LNCAP (cell line): ENCODE data around the gene MAP3K14.

Experiments
- TF ChIP-seq, protein P1 (sequence below): fragments of 450-650 bp; IDR thresholded peaks from 2 replicates; pipeline ENCODE4 v1.5.1; 2017; ENCODE audit warnings: mild to moderate bottlenecking

Gene MAP3K14

DNA sequence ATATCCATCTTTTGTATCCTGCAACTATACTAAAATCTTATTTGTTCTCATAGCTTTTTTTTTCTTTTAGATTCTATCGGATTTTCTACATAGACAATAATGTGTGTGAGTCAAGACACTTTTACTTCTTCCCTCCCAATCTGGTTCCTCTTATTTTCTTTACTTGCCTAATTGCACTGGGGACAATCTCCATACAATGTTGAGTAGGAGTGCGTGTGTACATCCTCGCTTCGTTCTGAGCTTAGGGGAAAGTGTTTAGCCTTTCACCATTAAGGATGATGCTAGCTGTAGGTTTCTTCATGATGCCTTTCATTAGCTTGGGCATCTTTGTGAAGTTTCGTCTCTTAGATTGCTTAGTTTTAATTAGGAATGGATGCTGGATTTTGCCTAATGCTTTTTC, 57.8 kb downstream of the MAP3K14 start:
- TF ChIP-seq, protein P1, sequence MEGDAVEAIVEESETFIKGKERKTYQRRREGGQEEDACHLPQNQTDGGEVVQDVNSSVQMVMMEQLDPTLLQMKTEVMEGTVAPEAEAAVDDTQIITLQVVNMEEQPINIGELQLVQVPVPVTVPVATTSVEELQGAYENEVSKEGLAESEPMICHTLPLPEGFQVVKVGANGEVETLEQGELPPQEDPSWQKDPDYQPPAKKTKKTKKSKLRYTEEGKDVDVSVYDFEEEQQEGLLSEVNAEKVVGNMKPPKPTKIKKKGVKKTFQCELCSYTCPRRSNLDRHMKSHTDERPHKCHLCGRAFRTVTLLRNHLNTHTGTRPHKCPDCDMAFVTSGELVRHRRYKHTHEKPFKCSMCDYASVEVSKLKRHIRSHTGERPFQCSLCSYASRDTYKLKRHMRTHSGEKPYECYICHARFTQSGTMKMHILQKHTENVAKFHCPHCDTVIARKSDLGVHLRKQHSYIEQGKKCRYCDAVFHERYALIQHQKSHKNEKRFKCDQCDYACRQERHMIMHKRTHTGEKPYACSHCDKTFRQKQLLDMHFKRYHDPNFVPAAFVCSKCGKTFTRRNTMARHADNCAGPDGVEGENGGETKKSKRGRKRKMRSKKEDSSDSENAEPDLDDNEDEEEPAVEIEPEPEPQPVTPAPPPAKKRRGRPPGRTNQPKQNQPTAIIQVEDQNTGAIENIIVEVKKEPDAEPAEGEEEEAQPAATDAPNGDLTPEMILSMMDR: no peak

DNA sequence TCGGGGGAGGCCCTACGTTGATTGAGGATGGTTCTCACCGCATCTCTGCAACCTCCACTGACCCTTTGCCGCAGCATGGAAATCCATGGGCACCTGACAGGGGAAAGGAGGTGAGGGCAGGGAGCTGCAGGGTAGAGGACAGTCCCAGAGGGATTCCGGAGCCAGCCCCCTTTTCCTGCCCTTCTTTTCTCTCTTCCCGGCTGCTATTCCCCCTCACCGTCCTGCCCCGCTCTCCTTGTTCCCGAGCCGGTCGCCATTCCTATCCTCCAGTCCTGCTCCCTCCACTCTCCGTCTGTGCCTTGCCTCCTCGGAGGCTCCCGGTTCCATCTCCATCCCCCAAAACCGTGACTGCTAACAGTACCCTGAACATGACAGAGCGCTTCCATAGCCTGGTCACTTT, 59.7 kb downstream of the MAP3K14 start:
- TF ChIP-seq, protein P1: no peak

DNA sequence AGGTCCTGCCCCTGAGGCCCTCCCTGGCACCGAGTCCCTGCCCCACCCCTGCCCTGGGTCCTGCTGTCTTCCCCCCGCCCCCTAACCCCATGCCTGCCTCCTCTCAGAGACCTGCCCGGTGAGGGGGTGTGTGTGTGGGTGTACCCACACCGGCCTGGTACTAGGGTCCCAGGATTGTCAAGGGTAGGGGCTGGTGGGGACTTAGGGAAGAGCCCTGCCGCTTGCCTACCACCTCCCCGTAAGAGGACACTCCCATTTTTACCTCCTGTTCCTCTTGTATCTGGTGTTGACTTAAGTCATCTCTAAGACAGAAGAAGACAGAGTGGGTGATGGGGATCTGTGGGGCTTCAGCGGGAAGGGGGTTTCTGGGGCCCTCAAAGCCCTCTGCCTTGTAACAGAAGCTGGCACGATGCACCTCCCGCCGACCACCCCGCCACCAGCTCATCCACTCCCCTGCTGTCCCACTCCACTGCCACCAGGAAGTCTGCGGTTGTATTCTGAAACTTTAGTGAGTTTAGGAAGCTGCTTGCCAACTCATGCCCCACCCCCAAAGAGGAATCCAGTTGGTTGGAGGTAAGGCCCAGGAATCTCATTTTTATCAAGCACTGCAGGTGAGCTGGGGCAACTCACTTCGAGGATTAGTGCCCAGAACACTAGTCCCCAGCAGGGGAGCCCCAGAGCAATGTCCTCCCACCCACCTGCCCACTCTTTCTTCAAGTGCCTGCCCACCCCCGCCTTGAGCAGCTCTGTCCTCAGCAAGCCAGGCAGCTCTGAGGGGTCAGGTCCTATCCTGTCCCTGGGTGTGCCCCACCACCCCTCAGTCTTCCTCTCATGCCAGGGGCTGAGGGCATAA, 60.5 kb downstream of the MAP3K14 start:
- TF ChIP-seq, protein P1: no peak

GRCh38 chr17:45255358-45255757, 61.5 kb downstream of the MAP3K14 start:
- TF ChIP-seq, protein P1: no peak

- TF ChIP-seq, protein P1: no peak
Observed at GRCh38 chr17:45253879-45254278, 62.9 kb downstream of the MAP3K14 start.

DNA sequence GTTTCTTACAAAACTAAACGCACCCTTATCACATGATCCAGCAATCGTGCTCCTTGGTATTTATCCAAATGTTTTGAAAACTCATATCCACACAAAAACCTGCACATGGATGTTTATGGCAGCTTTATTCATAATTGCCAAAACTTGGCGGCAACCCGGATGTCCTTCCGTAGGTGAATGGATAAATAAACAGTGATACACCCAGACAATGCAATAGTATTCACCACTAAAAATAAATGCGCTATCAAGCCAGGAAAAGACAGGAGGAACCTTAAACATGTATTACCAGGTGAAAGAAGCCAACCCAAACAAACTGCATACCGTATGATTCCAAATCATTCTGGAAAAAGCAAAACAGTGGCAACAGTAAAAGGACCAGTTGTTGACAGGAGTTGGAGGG, 64.9 kb downstream of the MAP3K14 start:
- TF ChIP-seq, protein P1: no peak

- TF ChIP-seq, protein P1: no peak
Observed at GRCh38 chr17:45248132-45248957, 68.5 kb downstream of the MAP3K14 start.
